HTR-8/SVneo (cell line): ENCODE data around the gene NSF.
"Not testable (repeated sequence)": the region's sequence is repeated elsewhere in the genome, so short reads cannot be mapped to it uniquely, and the experiment has no call there.

ENCODE experiments used
- DNase-seq: peaks from one replicate; pipeline ENCODE4 v3.0.0; 2011; ENCODE audit warnings: low spot score, mixed read lengths; ENCODE audit not compliant: insufficient read length
- FAIRE-seq: peaks from 2 replicates; lab custom pipeline; 2011; peaks lifted over from hg19 to GRCh38; lab: Jason Lieb, UNC

Gene NSF

GRCh38 chr17:46624726-46625125 is 34.3 kb downstream of the NSF start:
- not testable (repeated sequence) for DNase-seq
- FAIRE-seq: peak; percentile 26

GRCh38 chr17:46627452-46627851 is 37.0 kb downstream of the NSF start:
- not testable (repeated sequence) for DNase-seq
- FAIRE-seq: peak; percentile 62

GRCh38 chr17:46628753-46629436 is 38.4 kb downstream of the NSF start:
- not testable (repeated sequence) for DNase-seq, FAIRE-seq

- DNase-seq, FAIRE-seq: not testable (repeated sequence)
Measured at GRCh38 chr17:46632146-46632545, 41.7 kb downstream of the NSF start.

- FAIRE-seq, DNase-seq: not testable (repeated sequence)
Measured at GRCh38 chr17:46634844-46635243, 44.4 kb downstream of the NSF start.

- FAIRE-seq, DNase-seq: not testable (repeated sequence)
Measured at GRCh38 chr17:46641861-46642656, 51.6 kb downstream of the NSF start.

GRCh38 chr17:46647251-46647650 is 56.8 kb downstream of the NSF start:
- DNase-seq, FAIRE-seq: not testable (repeated sequence)

- not testable (repeated sequence) for FAIRE-seq, DNase-seq
Measured at GRCh38 chr17:46647688-46648278, 57.3 kb downstream of the NSF start.

- not testable (repeated sequence) for DNase-seq, FAIRE-seq
Measured at GRCh38 chr17:46649246-46649645, 58.8 kb downstream of the NSF start.

GRCh38 chr17:46652024-46652643 is 61.7 kb downstream of the NSF start:
- not testable (repeated sequence) for FAIRE-seq, DNase-seq

GRCh38 chr17:46658235-46658634 is 67.8 kb downstream of the NSF start:
- not testable (repeated sequence) for DNase-seq, FAIRE-seq

- not testable (repeated sequence) for DNase-seq, FAIRE-seq
Measured at GRCh38 chr17:46659702-46660101, 69.2 kb downstream of the NSF start.

GRCh38 chr17:46663123-46663522 is 72.7 kb downstream of the NSF start:
- FAIRE-seq, DNase-seq: not testable (repeated sequence)

- DNase-seq: not testable (repeated sequence)
- FAIRE-seq: peak; percentile 40
Measured at GRCh38 chr17:46663552-46663951, 73.1 kb downstream of the NSF start.

GRCh38 chr17:46665969-46666368 is 75.5 kb downstream of the NSF start:
- DNase-seq, FAIRE-seq: not testable (repeated sequence)

- DNase-seq, FAIRE-seq: not testable (repeated sequence)
Measured at GRCh38 chr17:46670789-46671188, 80.3 kb downstream of the NSF start.

GRCh38 chr17:46672777-46673176 is 82.3 kb downstream of the NSF start:
- peak; percentile 90 for FAIRE-seq
- DNase-seq: not testable (repeated sequence)

GRCh38 chr17:46677819-46678218 is 87.3 kb downstream of the NSF start:
- DNase-seq, FAIRE-seq: not testable (repeated sequence)

- FAIRE-seq, DNase-seq: not testable (repeated sequence)
Measured at GRCh38 chr17:46683653-46684052, 93.2 kb downstream of the NSF start.

- FAIRE-seq: not testable (repeated sequence)
Measured at GRCh38 chr17:46685284-46685683, 94.8 kb downstream of the NSF start.

More at GRCh38 chr17:46685284-46685683, 94.8 kb downstream of the NSF start:
- DNase-seq: not testable (repeated sequence)
